ENCODE measurements around the gene CFAP210. TPM values are rescaled to one million over a fixed set of nuclear protein-coding genes. Genes with fewer than 3 reads are reported as not detected.
"Not testable (repeated sequence)": the region's sequence is repeated elsewhere in the genome, so short reads cannot be mapped to it uniquely, and the experiment has no call there.

The CFAP210 gene
- total RNA-seq, 1 experiment from 2014 or later, result 0.07 TPM

DNA sequence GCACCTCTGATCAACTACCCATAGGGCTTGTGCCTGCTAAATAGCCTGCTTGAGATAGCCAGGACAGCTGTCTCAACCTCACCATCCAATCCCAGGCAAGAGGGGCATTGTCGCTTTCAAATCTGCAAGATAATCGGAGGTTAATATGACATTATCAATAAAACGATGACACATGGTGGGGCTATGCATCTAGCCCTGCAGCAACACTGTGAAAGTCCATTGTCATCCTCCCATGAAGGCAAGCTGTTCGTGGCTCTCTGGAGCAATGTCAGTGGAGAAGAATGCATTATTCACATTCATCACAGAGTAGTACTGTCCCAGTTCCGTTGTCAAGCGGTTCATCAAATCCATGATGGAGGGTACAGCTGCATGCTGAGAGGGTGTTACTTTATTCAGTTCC, 20.5 kb upstream of the CFAP210 start:
- DNase-seq (ENCODE audit: low spot score), result no peak
- in situ Hi-C loops (cut with HindIII; ENCODE audit: low sequenced_read_pairs), result no loop called here

DNA sequence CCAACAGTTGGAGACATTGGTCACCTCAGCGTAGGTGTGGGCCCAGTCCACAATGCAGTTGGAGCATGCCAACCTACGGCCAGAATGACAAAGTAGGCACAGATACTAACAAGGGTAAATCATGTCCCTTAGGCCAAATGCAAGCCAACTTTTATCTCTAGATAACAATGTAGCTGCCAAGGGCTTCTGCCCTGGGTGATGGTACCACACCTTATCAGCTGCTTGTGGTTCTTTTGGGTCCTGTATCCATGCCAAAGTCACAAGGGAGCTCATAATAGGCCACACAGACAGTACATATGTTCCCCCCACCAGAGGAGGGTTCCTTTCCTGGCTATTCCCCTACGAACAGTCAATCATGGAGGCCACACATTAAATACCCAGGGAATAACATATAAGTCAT, 19.1 kb upstream of the CFAP210 start:
- in situ Hi-C loops (cut with HindIII; ENCODE audit: low sequenced_read_pairs), result no loop called here
- DNase-seq (ENCODE audit: low spot score), result no peak

DNA sequence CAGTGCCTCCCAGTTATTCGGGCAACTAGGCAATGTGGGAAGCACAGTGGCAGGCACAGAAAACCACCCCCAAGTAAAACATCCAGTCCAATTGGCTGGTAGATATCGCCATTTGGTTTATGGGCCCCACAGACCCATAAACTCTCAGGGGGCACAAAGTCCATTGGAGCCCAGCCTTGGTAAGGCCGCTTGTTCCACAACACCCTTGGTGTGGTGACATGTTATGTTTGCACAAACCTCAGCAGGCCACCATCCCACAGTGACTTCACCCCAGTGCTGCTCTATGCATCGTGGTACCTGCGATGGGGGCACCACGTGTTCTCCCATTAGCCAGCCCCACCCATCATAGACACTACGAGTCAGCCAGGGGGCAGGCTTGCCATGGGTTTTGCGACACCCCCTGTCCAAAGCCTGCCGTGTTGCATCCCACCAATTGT, 18.6 kb upstream of the CFAP210 start:
- in situ Hi-C loops (cut with HindIII; ENCODE audit: low sequenced_read_pairs), result no loop called here
- no peak for DNase-seq (ENCODE audit: low spot score)

DNA sequence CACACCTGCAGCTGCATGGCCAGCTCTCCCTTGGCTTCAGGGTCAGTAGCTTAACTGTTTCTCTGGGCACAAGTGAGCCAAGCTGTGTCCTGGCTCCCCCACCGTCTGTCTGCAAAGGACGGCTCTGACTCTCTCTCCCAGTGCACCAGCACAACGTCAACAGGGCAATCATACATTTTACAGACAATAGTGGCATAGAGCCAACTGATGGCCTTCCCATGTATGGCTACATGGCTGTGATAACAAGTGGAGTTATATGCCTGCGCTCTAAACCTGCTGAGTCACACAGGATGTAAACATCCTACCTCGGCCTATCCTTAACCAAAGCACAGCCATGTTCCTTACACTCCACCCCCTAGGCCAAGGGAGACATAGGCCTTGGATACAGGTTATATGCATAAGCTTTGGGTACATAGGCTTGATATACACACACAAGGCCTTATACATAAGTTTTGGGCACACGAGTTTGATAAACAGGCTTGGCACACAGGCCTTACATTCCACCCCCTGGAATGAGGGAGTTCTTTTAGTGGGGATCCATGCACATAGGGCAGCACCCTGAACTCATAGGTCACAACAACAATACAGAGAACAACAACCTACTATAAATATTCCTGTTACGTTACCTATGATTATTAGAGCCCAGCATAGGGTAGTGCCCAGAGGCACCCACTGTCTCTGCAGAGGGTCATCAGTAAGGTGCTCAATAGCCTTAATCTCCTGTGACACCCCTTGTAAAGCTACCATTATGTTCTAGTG, 17.7 kb upstream of the CFAP210 start:
- no peak for DNase-seq (ENCODE audit: low spot score)
- in situ Hi-C loops (cut with HindIII; ENCODE audit: low sequenced_read_pairs), result no loop called here

DNA sequence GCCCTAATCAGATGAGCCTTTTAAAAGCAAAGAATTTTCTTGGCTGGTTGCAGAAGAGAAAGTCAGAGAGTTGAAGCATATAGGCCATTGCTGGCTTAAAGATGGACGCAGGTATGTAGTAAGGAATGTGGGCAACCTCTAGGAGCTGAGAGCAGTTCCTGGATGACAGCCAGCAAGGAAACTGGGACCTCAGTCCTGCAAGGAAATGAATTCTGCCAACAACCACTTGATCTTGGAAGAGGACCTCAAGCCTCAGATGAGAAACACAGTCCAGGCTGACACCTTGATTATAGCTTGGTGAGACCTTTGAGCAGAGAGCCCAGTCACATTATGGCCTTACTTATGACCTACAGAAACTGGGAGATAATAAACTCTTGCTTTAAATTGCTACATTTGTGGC, 15.8 kb upstream of the CFAP210 start:
- no peak for DNase-seq (ENCODE audit: low spot score)
- in situ Hi-C loops (cut with HindIII; ENCODE audit: low sequenced_read_pairs), result no loop called here

DNA sequence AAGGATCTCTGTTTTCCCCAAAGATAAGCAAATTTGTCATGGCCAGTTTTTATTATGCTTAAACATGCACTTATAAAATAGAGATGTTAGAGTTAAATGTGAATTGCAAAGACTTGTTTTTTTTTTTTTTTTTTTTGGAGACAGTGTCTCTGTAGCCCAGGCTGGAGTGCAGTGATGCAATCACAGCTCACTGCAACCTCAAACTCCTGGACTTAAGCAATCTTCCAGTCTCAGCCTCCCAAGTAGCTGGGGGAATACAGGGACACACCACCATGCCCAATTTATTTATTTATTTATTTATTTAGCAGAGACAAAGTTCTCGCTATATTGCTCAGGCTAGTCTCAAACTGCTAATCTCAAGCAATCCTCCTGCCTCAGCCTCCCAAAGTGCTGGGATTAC, 15.1 kb upstream of the CFAP210 start:
- no peak for DNase-seq (ENCODE audit: low spot score)
- in situ Hi-C loops (cut with HindIII; ENCODE audit: low sequenced_read_pairs), result no loop called here

DNA sequence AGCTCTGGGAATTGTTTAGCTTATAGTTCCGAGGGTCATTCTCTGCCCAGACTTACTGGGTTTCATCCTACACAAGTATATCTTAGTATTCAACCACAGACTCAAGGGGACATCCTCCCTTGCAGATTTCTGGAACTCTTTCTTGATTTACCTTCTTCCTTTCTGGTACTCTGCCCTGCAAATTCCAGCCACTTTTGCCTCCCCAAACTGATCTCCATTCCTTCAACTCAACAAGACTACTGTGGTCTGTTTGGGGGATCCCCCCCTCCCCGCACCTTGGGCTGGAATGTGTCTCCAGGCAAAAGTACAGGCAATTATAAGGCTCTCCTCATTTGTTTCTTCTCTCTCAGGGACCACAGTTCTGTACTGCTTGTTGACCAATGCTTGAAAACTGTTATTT, 13.4 kb upstream of the CFAP210 start:
- in situ Hi-C loops (cut with HindIII; ENCODE audit: low sequenced_read_pairs), result no loop called here
- DNase-seq (ENCODE audit: low spot score), result no peak

DNA sequence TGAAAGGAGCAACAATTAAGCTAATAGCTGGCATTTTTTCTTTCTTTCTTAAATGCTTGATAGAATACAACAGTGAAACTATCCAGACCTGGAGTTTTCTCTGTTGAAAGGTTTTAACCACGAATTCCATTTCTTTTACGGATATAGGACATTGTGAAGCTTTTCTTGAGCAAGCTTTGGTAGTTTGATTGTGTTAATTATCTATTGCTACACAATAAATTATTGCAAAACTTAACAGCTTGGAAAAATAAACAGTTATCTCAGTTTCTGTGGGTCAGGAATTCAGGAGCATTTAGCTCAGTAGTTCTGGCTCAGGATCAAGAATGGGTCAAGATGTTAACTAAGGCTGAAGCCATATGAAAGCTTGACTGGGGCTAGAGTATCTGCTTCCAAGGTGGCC, 11.7 kb upstream of the CFAP210 start:
- no peak for DNase-seq (ENCODE audit: low spot score)
- in situ Hi-C loops (cut with HindIII; ENCODE audit: low sequenced_read_pairs), result no loop called here

DNA sequence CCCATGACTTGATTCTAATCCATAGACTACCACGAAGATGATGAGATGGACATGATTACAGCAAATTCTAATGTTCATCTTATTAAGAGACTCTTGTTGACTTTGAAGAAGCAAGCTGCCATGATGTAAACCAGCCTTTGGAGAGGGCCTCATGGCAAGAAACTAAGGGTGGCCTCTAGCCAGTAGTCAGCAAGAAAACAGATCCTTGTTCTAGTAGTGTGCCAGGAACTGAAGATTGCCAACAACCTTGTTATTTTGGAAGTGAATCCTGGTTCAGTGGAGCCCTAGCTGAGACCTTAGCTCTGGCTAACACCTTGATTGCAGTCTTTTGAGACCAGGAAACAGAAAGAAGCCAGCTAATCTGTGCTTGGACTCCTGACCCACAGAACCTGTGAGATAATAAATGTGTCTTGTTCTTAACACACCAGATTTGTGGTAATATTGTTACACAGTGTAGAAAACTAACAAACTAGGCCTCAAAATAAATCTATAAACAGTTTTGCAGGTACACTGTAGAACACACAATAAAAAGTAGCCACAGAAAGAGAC, 10.0 kb upstream of the CFAP210 start:
- in situ Hi-C loops (cut with HindIII; ENCODE audit: low sequenced_read_pairs), result no loop called here
- DNase-seq (ENCODE audit: low spot score), result no peak

DNA sequence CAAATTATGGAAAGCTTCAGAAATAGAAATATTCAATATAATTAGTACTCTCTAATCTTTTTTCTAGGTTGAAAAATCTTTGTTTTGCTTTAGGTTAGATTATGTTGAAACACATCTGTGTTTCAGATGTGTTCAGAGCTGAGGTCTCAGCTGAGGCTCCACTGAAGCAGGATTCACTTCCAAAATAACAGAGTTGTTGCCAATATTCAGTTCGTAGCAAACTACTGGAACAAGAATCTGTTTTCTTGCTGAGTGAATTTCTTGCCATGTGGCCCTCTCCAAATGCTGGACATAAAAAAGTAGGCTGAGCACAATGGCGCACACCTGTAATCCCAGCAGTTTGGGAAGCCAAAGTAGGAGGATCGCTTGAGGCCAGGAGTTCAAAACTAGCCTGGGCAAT, 8.8 kb upstream of the CFAP210 start:
- no peak for DNase-seq (ENCODE audit: low spot score)
- in situ Hi-C loops (cut with HindIII; ENCODE audit: low sequenced_read_pairs), result no loop called here

DNA sequence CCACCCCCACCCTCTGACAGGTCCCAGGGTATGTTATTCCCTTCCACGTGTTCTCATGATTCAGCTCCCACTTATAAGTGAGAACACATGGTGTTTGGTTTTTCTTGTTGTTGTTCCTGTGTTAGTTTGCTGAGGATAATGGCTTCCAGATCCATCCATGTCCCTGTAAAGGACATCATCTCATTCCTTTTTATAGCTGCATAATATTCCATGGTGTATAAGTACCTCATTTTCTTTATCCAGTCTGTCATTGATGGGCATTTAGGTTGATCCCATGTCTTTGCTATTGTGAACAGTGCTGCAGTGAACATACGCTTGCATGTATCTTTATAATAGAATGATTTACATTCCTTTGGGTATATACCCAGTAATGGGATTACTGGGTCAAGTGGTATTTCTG, 5.0 kb upstream of the CFAP210 start:
- in situ Hi-C loops (cut with HindIII; ENCODE audit: low sequenced_read_pairs), result not testable (repeated sequence)

DNA sequence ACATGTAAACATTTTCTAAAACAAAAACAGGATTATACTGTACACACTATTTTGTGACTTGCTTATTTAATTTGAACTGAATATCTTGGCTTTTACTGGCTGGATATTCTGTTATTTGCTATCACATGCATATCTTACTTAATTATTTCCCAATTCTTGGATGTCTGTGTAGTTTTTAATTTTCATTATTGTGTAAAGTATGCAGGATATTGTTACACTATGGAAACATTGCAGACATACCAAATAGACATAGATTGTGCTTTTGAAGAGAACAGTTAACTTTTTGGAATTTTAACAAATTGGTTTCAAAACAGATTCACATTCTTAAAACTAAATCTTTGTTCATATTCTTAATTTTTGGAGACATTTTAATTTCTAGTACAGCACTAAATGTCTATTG, 2.2 kb upstream of the CFAP210 start:
- in situ Hi-C loops (cut with HindIII; ENCODE audit: low sequenced_read_pairs), result no loop called here

More for the DNA sequence above, 5.0 kb upstream of the CFAP210 start:
- DNase-seq (ENCODE audit: low spot score), result not testable (repeated sequence)

DNA sequence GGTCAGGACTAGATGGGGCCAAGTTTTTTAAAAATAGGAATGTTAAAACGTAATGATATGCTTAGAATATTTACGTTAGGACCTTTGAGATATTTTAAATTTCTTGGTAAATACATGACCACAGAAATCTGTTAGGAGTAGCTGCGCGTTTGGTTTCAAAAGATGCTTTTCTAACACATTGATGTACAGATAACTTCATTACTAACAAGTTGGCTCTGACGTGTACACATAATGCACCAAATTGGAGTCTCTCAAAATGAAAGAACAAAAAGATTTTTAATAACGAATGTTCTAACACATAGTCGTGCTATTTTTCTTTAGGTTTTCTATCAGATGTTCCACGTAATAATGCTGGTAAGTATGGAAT, 672 bp upstream of the CFAP210 start:
- DNase-seq (ENCODE audit: low spot score), result no peak
- in situ Hi-C loops (cut with HindIII; ENCODE audit: low sequenced_read_pairs), result no loop called here

More for the DNA sequence above, 2.2 kb upstream of the CFAP210 start:
- DNase-seq (ENCODE audit: low spot score), result no peak

DNA sequence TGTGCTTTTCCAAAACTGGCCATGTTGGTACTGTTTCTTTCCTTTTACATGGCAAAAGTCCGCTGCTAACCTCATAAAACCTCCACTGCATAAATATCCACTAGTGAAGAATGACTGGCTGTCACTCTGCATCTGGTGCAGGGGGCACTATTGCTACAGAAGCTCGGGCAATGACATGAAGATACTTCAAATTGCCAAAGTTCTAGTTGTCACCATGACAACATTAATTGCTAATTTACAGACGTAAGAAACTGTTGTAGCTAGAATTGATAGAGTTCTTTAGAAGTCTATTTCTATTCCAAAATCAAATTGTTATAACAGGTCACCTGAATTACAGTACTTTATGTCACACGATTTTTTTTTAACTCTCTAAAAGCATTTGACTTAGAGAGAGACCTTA, 845 bp downstream of the CFAP210 start:
- in situ Hi-C loops (cut with HindIII; ENCODE audit: low sequenced_read_pairs), result no loop called here
- peak; percentile 26 for DNase-seq (ENCODE audit: low spot score)

DNA sequence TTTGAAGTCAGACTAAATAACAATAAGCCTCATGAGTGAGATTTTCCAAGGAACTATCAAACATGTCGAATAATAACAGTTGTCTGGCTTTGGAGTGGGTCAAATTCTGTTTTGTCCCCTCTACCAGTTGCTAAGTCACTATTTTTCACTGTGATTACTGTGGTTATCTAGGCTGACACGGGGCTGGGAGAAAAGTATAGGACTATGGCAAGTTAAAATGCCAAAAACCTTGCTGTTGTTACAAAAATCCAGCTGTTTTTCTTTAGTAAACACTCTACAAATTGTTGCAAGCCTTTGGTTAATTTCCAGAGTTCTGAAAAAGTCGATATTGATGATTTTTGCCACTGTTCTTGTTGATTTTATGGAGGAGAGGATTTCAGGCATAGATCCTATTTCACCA, 1.5 kb downstream of the CFAP210 start:
- DNase-seq (ENCODE audit: low spot score), result no peak
- in situ Hi-C loops (cut with HindIII; ENCODE audit: low sequenced_read_pairs), result no loop called here

DNA sequence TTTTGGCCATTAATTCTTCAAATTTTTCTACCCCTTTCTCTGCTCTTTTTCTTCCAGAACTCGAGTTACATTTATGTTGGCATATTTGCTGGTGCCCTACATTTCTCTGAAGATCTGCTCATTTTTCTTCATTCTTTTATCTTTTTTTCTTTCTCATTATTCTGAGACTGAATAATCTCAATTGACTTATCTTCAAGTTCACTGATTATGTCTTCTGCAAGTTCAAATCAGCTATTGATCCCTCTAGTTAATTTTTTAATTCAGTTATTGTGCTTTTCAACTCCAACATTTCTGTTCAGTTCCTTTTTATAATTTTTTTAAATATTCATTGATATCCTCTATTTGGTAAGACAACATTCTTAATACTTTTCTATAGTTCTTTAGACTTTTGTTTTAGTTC, 3.2 kb downstream of the CFAP210 start:
- in situ Hi-C loops (cut with HindIII; ENCODE audit: low sequenced_read_pairs), result no loop called here
- no peak for DNase-seq (ENCODE audit: low spot score)

DNA sequence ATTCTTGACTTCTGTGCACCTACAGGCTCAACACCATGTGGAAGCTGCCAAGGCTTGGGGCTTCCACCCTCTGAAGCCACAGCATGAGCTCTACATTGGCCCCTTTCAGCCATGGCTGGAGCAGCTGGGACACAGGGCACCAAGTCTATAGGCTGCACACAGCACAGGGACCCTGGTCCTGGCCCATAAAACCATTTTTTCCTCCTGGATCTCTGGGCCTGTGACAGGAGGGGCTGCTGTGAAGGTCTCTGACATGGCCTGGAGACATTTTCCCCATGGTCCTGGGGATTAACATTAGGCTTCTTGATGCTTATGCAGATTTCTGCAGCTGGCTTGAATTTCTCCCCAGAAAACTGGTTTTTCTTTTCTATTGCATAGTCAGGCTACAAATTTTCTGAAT, 6.3 kb downstream of the CFAP210 start:
- DNase-seq (ENCODE audit: low spot score); in situ Hi-C loops (cut with HindIII; ENCODE audit: low sequenced_read_pairs): not testable (repeated sequence)

DNA sequence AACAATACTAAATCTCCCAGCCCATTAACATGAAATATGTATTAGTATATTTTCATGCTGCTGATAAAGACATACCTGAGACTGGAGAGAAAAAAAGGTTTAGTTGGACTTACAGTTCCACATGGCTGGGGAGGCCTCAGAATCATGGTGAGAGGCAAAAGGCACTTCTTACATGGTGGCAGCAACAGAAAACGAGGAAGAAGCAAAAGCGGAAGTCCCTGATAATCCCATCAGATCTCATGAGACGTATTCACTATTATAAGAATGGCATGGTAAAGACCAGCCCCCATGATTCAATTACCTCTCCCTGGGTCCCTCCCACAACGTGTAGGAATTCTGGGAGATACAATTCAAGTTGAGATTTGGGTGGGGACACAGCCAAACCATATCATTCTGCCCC, 7.4 kb downstream of the CFAP210 start:
- in situ Hi-C loops (cut with HindIII; ENCODE audit: low sequenced_read_pairs), result not testable (repeated sequence)

DNA sequence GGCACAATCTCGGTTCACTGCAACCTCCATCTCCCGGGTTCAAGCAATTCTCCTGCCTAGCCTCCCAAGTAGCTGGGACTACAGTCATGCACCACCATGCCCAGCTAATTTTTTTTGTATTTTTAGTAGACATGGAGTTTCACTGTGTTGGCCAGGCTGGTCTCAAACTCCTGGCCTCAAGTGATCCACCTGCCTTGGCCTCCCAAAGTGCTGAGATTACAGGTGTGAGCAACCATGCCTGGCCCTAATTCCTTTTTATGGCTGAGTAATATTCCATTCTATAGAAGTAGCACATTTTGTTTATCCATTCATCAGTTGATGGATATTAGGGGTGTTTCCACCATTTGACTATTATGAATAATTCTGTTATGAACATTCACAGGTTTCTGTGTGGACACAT, 9.5 kb downstream of the CFAP210 start:
- in situ Hi-C loops (cut with HindIII; ENCODE audit: low sequenced_read_pairs); DNase-seq (ENCODE audit: low spot score): not testable (repeated sequence)

More for the DNA sequence above, 7.4 kb downstream of the CFAP210 start:
- DNase-seq (ENCODE audit: low spot score), result not testable (repeated sequence)

DNA sequence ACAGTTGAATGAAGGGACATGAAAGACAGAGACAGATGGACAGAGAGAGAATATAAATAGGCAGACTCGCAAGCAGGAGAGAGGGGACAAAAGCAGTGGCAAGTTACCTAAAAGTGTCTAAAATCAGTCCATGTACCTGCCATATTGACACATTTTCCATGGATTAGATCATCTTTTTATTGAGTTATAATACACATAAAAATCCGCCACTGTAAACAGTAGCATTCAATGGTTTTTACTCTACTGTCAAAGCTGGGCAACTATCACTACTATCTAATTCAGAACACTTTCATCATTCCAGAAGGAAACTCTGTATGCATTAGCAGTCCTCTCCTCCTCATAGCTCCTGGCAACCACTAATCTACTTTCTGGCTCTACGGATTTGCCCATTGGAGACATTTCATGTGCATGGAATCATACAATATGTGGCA, 10.1 kb downstream of the CFAP210 start:
- in situ Hi-C loops (cut with HindIII; ENCODE audit: low sequenced_read_pairs), result no loop called here

More for the DNA sequence above, 10.1 kb downstream of the CFAP210 start:
- no peak for DNase-seq (ENCODE audit: low spot score)

Measured in G401 (cell line).